ENCODE results near the gene IL25. TPM values are rescaled to one million over a fixed set of nuclear protein-coding genes. Genes with fewer than 3 reads are reported as not detected.

IL25 gene
- polyA plus RNA-seq, 3 donors = not detected

GRCh38 chr14:23362200-23362599 is 10.4 kb upstream of the IL25 start:
- Histone ChIP-seq H3K27me3 (ENCODE audit: control insufficient read depth in 2 of 2, insufficient read depth in 2 of 2, low read length in 2 of 2) (peaks cover 20 to 45% of the 10 kb centered on the region in 2 donors), H2AFZ (ENCODE audit: insufficient read depth, low read depth, low read length, poor library complexity, severe bottlenecking) (no peak overlapping the region), H4K20me1 (ENCODE audit: insufficient read depth, low read length) (no peaks in the 10 kb centered on the region), H3K4me2 (replicated peaks; ENCODE audit: extremely low read depth, low read length, poor library complexity, severe bottlenecking) (no peak overlapping the region), H3K4me1 (ENCODE audit: control insufficient read depth in 1 of 2, insufficient read depth in 2 of 2, low read length in 2 of 2) (no peaks in the 10 kb centered on the region), H3K4me3 (replicated peaks in 1 of 3; ENCODE audit: low read depth in 2 of 3, low read length in 3 of 3) (no peak overlapping the region), H3K9me3 (replicated peaks in 1 of 2; ENCODE audit: control insufficient read depth in 1 of 2, insufficient read depth in 1 of 2, low read length in 2 of 2) (no peaks in the 10 kb centered on the region), H3K79me2 (ENCODE audit: insufficient read depth, low read length) (no peaks in the 10 kb centered on the region), H3K36me3 (replicated peaks in 1 of 2; ENCODE audit: control insufficient read depth in 1 of 2, insufficient read depth in 2 of 2, low read length in 2 of 2) (no peaks in the 10 kb centered on the region), H3K9ac (ENCODE audit: insufficient read depth, low read length, poor library complexity, severe bottlenecking) (no peak overlapping the region), H3K27ac (ENCODE audit: low read depth in 1 of 2, low read length in 2 of 2) (no peak overlapping the region)
- TF ChIP-seq, protein P1, sequence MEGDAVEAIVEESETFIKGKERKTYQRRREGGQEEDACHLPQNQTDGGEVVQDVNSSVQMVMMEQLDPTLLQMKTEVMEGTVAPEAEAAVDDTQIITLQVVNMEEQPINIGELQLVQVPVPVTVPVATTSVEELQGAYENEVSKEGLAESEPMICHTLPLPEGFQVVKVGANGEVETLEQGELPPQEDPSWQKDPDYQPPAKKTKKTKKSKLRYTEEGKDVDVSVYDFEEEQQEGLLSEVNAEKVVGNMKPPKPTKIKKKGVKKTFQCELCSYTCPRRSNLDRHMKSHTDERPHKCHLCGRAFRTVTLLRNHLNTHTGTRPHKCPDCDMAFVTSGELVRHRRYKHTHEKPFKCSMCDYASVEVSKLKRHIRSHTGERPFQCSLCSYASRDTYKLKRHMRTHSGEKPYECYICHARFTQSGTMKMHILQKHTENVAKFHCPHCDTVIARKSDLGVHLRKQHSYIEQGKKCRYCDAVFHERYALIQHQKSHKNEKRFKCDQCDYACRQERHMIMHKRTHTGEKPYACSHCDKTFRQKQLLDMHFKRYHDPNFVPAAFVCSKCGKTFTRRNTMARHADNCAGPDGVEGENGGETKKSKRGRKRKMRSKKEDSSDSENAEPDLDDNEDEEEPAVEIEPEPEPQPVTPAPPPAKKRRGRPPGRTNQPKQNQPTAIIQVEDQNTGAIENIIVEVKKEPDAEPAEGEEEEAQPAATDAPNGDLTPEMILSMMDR (IDR thresholded peaks at IDR 0.05) = no peak
- Mint-ChIP-seq H3K4me1 (peaks cover 2% of the 10 kb centered on the region), H3K36me3 (peaks cover 0 to 2% of the 10 kb centered on the region in 2 donors), H3K9me3 (peaks cover 0 to 10% (median 0%) of the 10 kb centered on the region in 7 donors), H3K27me3 (ENCODE audit: low read depth in 3 of 3) (peaks cover 33 to 45% (median 42%) of the 10 kb centered on the region in 3 donors), H3K4me3 (no peak overlapping the region), H3K27ac (no peak overlapping the region)
- WGBS (ENCODE audit: insufficient coverage) = 86% methylated on average over 1 of the region's 3 CpGs
- no peak for DNase-seq
- intact Hi-C loops (cut with micrococcal nuclease) = no loop called here

- peaks cover 43 to 57% (median 50%) of the 10 kb centered on the region in 3 donors for H3K27me3 Mint-ChIP-seq (ENCODE audit: low read depth in 3 of 3)
- intact Hi-C loops (cut with micrococcal nuclease) = no loop called here
- H3K4me2 ChIP-seq (replicated peaks; ENCODE audit: extremely low read depth, low read length, poor library complexity, severe bottlenecking) = no peak overlapping the region
- H3K9me3 ChIP-seq (replicated peaks in 1 of 2; ENCODE audit: control insufficient read depth in 1 of 2, insufficient read depth in 1 of 2, low read length in 2 of 2) = no peaks in the 10 kb centered on the region
- peak overlapping the region in 1 of 2 donors; percentile 79 for H3K4me3 Mint-ChIP-seq
- H3K4me1 Mint-ChIP-seq = peaks cover 2% of the 10 kb centered on the region
- WGBS (ENCODE audit: insufficient coverage) = 33% methylated on average over 16 of the region's 21 CpGs
- H3K36me3 ChIP-seq (replicated peaks in 1 of 2; ENCODE audit: control insufficient read depth in 1 of 2, insufficient read depth in 2 of 2, low read length in 2 of 2) = no peaks in the 10 kb centered on the region
- H3K79me2 ChIP-seq (ENCODE audit: insufficient read depth, low read length) = no peaks in the 10 kb centered on the region
- H3K27ac Mint-ChIP-seq = no peak overlapping the region
- H3K27me3 ChIP-seq (ENCODE audit: control insufficient read depth in 2 of 2, insufficient read depth in 2 of 2, low read length in 2 of 2) = peaks cover 25 to 54% of the 10 kb centered on the region in 2 donors
- no peak overlapping the region for H3K9ac ChIP-seq (ENCODE audit: insufficient read depth, low read length, poor library complexity, severe bottlenecking)
- H3K27ac ChIP-seq (ENCODE audit: low read depth in 1 of 2, low read length in 2 of 2) = no peak overlapping the region
- H3K4me3 ChIP-seq (replicated peaks in 1 of 3; ENCODE audit: low read depth in 2 of 3, low read length in 3 of 3) = no peak overlapping the region
- TF ChIP-seq, protein P1 (IDR thresholded peaks at IDR 0.05) = no peak
- DNase-seq = no peak
- peaks cover 0 to 2% of the 10 kb centered on the region in 2 donors for H3K36me3 Mint-ChIP-seq
- no peaks in the 10 kb centered on the region for H3K4me1 ChIP-seq (ENCODE audit: control insufficient read depth in 1 of 2, insufficient read depth in 2 of 2, low read length in 2 of 2)
- H4K20me1 ChIP-seq (ENCODE audit: insufficient read depth, low read length) = no peaks in the 10 kb centered on the region
- no peak overlapping the region for H2AFZ ChIP-seq (ENCODE audit: insufficient read depth, low read depth, low read length, poor library complexity, severe bottlenecking)
- H3K9me3 Mint-ChIP-seq = peaks cover 0 to 10% (median 0%) of the 10 kb centered on the region in 7 donors
Observed at GRCh38 chr14:23364164-23365035, 8.2 kb upstream of the IL25 start.
